DMS 273 (cell line): Measurements from ENCODE around the gene CABYR.
"Not testable (repeated sequence)": the region's sequence is repeated elsewhere in the genome, so short reads cannot be mapped to it uniquely, and the experiment has no call there.

ENCODE experiments used
- DNase-seq: peaks from one replicate; lab custom pipeline; 2025; ENCODE audit not compliant: unreplicated experiment; lab: John Stamatoyannopoulos, UW

CABYR gene

DNA sequence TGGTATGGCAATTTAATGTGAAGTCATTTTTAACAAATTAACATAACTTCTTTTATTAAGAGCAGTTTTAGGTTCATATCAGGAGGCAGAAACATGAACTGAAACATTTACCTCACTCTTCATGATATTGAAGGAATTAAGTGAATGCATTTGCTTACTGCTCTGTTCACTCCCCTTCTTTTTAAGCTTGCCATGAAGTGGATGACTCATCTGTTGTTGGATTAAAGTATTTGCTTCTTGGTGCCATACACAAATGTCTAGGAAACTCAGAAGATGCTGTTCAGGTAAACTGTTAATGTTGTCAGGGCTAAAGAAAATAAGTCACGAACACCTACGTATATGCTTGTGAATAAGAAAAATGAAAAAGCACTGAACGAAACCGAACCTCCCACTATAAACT, 10.2 kb upstream of the CABYR start:
- DNase-seq: no peak

DNA sequence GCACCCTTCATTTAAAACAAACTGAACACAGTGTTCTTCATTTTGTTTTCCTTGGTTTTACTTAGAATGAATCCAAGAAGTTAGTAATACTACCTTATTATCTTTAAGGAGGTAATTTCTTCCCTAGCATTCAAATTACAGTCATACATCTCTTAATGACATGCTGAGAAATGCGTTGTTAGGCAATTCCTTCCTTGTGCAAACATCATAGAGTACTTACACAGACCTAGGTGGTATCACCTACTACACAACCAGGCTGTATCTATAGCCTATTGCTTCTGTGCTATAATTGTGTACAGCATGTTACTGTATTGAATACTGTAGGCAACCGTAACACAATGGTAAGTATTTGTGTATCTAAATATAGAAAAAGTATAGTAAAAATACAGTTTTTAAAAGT, 8.4 kb upstream of the CABYR start:
- DNase-seq: no peak

DNA sequence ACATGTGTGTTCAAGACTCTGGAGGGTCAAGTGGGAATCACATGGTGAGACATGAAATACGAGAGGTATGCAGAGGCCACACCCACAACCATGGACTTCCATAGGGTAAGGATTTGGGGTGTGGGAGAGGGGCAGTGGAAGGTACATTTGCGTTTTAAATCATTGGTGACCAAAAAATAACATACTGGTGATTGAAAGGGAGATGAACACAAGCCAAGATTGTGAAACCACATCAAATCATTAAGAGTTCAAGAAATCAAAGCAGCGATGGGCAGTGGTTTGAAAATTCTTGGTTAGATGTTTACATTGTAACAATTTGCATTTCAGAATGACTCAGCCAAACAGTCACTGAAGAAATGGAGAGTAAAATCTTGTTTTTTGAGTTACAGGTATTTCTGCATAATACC, 1.9 kb upstream of the CABYR start:
- peak; percentile 24 for DNase-seq

DNA sequence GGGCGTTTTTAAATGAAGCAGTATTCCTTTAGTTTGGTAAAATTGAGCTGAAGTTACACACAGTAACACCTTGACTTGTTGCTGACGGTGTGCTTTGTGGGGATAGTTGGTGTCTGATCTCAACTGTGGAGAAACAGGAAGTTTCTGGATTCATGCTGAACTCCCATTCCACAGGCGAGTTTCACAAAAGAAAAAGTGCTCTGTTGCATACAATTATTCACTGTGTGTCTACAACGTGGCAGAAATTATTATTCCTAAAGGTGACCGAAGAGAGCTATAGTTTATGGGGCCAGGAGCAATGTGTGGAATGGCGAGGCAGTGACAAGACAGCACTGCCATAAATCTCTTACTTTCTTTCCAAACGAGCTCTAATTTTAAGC, 463 bp upstream of the CABYR start:
- DNase-seq: no peak

DNA sequence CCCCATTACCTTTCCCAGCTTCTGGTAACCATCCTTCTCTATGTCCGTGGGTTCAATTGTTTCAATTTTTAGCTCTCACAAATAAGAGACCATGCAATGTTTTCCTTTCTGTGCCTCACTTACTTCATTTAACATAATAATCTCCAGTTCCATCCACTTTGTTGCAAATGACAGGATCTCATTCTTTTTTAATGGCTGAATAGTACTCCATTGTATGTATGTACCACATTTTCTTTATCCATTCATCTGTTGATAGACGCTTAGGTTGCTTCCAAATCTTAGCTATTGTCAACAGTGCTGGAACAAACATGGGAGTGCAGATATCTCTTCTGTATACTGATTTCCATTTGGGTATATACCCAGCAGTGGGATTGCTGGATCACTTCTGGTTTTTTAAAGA, 1.8 kb downstream of the CABYR start:
- no peak for DNase-seq

DNA sequence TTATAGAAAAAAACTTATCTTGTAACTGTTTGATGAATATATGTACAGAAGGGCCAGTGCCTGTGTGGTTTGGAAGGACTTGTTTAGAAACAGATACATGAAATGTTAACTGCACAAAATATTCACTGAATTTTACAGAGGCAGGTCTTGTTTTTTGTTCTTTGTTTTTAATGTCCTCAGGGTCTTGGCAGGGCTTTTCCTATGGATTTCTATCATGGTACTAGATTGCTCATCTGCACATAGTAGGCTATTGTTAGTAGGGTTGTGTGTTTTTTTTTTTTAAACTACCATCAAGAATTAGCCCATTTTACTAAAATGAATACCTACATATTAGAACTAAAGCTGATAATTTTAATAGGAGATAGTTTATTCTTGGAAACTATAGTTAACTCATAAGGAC, 3.5 kb downstream of the CABYR start:
- no peak for DNase-seq

DNA sequence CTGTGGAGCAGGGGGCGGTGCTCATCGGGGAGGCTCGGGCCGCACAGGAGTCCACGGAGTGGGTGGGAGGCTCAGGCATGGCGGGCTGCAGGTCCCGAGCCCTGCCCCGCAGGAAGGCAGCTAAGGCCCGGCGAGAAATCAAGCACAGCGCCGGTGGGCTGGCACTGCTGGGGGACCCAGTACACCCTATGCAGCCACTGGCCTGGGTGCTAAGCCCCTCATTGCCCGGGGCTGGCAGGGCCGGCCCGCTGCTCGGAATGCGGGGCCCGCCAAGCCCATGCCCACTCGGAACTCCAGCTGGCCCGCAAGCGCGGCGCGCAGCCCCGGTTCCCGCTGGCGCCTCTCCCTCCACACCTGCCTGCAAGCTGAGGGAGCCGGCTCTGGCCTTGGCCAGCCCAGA, 10.7 kb downstream of the CABYR start:
- DNase-seq: not testable (repeated sequence)

DNA sequence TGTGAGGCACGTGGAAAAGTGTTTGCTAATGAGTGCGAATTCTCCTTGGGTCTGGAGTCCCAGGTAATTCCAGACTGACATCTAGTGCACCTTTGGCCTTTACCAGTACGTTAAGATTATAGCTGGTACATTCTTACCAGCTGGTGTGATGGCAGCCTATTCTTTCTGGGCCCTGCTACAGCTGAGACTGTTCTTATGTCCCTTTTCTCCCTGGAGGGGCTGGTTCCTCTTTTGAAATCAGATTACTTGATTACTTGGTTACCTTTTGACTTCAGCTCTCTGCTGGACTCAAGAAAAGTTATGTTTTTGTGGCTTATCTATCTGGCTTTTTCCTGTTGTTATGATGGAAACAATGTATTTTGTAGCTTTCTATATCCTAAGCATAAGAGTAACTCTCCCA, 14.5 kb downstream of the CABYR start:
- no peak for DNase-seq

DNA sequence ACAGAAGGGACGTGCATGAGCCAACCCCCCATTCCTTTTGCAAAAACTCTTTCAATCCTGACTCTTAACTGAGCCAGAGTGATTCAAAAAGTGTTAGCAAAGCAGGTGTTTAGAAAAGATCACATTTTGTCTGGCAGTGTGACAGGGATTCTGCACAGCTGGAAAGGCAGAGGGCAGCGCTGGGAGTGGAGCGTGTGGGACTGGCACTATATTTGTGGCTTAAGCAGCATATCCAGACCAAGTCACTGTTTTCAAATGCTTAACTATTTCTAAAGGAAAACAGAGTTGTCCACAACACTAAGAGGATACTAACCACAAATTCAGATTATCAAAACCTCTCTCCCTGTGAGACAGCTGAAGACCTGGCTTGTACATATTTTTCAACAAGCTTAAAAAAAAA, 19.0 kb downstream of the CABYR start:
- no peak for DNase-seq

DNA sequence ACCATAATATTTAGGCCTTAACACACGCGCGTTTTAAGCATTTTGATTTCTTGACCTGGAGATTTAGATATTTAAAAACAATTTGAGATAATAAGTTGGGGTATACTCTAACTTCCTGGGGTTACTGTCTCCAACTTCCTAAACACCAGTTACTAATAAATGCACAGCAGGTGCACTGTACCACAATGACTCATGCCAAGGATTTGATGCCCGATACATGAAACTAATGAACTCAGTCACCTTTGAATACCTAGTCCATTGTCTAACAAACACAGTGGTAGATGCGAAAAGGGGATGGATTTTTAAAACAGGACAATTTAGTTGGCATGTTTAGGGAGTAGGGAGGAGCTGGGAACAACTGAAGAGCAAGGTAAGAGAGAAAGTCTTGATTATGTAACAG, 21.2 kb downstream of the CABYR start:
- no peak for DNase-seq

DNA sequence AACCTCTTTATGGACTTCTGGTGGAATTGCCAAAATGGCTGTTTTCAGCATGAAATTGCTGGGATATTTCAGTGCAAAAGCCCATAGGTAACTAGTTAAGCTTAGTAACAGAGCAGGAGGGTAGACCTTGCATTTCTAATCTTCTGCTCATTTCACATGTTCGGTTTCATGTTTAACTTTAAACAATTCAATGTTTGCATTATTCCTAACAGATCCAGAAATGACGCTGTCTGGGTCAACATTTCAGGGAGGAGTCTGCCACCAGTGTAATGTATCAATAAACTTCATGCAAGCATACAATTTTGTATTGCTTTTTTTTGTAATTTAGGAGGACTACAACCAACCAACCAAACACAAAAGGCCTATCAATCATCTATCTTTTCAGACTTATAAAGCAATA, 22.4 kb downstream of the CABYR start:
- DNase-seq: no peak

DNA sequence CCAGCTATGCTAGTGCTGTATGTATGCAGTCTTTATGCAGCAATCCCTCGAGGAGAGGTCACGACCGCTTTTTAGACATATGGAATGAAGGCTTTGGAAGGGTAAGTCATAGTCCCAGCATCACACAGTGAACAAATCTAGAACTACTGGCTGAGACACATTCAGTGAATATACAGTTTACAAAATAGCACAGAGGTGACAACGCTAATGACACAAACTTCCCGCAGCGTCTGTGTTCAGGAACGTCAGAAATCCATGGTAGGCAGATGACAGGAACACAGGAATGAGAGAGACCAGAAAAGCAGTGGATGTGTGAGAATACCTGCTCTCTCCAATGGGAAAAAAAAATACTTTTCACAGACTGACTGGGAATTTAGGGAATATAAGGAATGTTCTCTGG, 29.6 kb downstream of the CABYR start:
- DNase-seq: no peak

DNA sequence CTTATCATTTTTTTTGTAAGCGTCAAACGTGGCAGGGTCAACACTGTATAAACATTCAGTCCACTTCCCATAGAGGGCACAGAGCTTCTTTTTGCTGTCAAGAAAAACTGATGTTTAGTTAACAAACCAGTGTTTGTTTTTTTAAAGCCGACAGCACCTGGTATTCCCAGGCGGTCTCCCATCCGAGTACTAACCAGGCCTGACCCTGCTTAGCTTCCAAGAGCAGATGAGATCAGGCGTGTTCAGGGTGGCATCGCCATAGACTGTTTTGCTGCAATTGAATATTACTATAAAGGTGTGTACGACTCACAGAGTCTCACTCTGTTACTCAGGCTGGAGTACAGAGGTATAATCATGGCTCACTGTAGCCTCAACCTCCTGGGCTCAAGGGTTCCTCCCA, 31.5 kb downstream of the CABYR start:
- DNase-seq: peak; percentile 4

DNA sequence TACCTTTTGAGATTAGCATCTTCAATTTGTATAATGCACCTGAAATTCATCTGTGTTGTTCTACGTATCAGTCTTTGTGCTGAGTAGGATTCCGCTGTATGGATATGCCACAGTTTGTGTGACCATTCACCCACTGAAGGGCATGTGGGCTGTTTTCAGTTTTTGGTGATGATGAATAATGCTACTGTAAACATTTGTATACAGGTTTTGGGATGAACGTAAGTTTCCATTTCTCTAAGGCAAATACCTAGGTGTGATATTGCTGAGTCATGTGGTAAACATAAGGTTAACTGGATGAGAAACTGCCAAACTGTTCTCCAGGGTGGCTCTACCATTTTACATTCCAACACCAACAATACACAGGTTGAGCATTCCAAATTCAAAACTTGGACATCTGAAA, 35.1 kb downstream of the CABYR start:
- no peak for DNase-seq

DNA sequence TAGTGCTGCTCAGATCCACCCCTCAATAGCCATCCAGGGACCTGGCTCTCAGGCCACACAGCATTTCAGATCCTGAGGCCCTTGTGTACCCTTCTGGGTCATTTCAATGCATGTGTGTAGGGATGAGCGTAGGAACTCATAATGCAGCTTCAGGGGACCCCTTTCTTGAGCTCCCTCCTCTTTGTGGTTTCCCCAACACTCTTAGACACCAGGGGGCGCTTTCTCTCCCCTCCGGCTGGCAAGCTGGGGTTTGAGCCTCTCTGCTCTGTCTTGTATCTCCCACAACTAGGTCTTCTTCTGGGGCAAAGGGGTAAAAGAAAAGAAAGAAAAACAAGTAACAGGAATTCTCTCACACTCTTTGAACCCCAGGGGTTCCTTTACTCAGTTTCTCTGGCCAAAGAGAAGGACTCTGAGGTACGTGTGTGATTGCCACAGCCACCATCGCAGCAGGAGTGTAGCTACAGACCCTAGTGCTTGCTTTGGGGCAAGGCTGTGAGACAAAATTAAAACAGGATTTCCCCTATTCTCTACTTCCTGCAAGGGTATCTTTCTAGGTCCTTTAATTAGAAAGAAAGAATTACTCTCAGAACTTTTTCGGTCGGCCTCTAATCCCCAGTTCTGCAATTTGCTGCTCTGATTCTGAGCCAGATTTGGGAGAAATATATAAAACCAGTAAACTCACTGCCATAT, 38.0 kb downstream of the CABYR start:
- DNase-seq: peak; percentile 76

DNA sequence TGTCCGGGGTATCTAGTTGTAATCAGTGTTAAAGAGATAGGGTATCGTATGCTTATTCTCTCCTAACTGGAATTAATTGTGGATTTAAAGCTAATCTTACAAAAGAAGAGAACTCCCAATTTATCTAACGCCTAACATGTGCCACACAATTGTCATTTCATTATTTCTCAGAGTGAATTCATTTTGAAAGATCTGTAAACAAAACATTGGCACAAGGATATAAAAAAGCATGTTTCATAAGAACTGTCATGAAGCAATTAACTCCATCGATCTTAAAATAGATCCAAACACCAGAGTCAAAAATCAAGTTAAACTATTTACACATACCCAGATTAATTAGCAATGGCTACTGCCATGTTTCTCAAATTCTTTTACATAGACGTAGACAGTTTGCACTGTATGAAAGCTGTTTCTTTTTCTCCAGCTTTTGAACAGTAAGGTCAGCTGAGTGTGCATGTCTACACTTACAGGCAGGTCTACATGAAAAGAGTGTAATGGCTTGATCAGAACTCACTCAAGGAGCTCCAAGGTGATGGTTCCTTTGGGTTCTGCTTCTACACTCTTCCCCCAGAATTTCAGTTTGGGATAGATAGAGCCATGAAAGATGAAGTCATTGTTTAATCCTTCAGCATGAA, 38.8 kb downstream of the CABYR start:
- no peak for DNase-seq

DNA sequence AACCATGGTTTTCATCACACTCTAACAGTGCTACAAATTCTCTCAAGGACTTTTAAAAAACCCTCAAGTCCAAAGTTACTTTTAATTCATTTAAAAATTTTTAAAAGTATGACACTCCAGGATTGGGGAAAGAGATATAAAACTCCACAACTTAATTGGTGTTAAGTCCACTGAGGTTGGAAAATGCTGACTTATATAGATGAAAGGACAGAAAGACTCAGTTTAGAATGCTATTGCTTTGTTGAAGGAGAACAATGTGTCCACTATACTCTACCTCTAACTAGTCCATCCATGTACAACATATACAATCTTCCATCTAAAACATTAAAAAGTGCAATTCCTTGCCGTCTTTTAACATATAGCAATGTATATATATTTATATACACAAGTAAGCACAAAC, 41.2 kb downstream of the CABYR start:
- no peak for DNase-seq

DNA sequence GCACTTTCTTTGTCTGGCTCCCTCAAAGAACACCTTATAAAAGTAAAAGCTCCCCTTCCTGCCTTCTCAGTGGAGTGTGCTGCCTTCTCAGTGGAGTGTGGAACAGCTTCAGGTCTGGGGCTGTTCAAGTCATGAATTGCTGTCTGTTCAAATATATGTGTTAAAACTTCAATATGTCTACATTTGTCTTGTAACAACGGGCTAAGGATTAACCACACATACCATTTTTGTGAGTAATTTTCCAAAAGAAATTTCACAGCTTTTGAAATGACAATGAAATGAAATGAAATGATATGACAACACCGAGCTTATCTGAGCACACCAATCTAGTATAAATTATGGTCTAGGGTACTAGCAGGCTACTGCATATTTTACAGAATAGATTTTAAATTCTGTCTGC, 42.9 kb downstream of the CABYR start:
- DNase-seq: no peak

DNA sequence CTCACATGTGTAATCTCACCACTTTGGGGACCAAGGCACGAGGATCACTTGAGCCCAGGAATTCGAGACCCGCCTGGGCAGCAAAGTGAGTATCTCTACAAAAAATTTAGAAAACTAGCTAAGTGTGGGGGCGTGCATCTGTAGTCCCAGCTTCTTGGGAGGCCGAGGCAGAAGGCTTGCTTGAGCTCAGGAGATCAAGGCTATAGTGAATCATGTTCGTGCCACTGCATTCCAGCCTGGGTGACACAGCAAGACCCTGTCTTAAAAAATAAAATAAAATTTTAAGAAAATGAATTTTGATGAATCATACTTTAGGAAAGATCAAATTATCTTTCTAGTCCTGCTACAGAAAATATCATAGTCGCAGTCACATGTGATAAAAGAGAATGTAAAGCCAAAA, 46.9 kb downstream of the CABYR start:
- DNase-seq: no peak

DNA sequence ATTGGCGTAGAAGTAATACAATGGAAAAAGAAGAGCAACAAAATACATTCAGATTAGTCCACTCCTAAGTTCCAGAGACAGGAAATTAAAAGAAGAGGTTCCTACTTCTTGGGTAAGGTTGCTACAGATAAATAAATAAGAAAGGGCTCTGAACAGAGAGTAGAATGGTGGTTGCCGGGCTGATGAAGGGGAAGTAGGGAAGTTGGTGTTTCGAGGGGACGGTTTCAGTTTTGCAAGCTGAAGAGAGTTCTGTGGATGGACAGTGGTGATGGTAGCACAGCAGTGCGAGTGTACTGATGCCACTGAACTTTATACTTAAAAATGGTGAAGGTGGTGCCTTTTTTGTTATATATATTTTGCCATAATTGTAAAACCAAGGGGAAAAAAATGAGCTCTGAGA, 48.2 kb downstream of the CABYR start:
- DNase-seq: no peak

DNA sequence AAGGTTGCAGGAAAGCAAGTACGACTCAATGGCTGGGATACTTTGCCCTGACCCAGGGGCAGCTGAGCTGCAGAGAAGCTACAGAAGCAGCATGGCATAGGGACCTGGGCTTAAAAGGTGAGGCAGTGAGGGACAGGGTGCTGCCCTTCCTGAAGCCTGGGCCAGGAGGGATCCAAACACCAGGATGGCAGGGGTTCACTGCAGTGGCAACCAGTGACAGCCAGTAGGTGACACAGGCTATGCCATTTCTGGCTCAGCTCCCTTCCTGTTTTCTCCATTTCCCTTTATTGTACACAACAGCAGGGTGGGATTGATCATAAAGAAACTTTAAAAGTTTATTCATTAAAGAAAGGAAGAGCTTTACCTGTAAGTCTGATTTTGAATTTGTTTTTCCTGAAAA, 48.8 kb downstream of the CABYR start:
- no peak for DNase-seq

DNA sequence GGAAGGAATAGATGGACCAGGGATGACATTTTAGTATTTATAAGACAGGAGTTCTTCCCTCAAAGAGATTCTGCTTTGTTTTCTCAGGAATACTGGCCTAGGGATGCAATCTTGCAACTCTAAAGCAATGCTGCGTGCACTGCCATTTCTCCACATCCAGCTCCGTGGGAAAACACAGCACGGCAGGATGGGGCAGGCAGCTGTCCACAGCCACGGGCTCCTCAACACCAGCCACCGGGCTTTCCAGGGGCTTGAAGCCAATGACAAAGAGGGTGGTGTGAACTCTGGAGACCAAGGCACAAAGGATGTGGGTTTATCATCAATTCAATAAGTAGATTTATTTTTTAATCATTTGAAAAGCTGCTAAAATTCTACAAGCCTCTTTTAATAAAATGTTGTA, 49.3 kb downstream of the CABYR start:
- DNase-seq: no peak

DNA sequence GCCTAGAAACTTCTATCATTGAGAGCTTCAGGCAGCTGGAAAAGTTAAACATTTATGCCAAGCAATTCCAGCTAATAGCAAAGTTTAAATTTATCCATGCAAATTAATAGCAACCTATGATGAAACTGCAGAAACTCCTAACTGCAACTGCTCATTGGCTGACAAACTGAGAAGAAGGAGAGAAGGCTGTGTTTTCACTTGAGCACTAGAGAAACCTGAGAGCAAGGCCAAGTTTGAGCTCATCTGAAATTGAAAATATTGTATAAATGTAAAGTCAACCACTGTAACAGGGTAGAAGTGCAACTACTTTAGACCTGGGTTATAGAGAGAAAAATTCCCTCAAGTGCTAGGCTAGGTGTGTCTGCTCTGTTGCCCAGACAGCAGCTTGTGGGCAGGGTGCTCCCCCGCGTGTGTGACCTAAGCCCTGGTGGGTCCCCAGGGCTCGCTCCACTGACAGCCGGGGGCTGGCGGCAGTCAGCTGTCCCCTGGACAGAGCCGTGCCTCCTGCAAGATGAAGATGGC, 50.2 kb downstream of the CABYR start:
- DNase-seq: peak; percentile 38
